IMR-90 (cell line): ENCODE results near the gene ITPKB. TPM values are rescaled to one million over a fixed set of nuclear protein-coding genes. Genes with fewer than 3 reads are reported as not detected.

Experiments used
- ATAC-seq: fragments of 200-7000 bp; cut with Tn5 transposase; 2 replicates; pipeline ENCODE4 v1.9.1; 2020; ENCODE audit warnings: low read depth, mild to moderate bottlenecking, moderate library complexity
- BruUV-seq: library from RNA; stranded (reverse); fragments of 400-500 nt; replicated peaks from 2 replicates; lab custom pipeline; 2021; lab: Mats Ljungman, UMichigan
- CTCF ChIA-PET: fragments of 300-600 bp; formaldehyde crosslinking; extraction: SDS; loops from one replicate; lab custom pipeline; 2021; ENCODE audit warnings: antibody characterized with exemption; lab: Yijun Ruan, JAX
- POLR2A ChIA-PET: fragments of 300-600 bp; sonication (Branson Sonifier 250); formaldehyde crosslinking; loops from one replicate; lab custom pipeline; 2022; ENCODE audit warnings: antibody characterized with exemption; ENCODE audit not compliant: unreplicated experiment; lab: Charles Lee
- DNase-seq: peaks from one replicate; pipeline ENCODE4 v3.0.0; 2013
- H2AFZ ChIP-seq: replicated peaks from 2 replicates; pipeline ENCODE3; 2013; ENCODE audit warnings: low read length, mild to moderate bottlenecking; ENCODE audit not compliant: poor library complexity
- H2AK5ac ChIP-seq: 2 replicates; pipeline ENCODE4 v1.6.1; 2013; ENCODE audit warnings: low read depth, low read length, inconsistent platforms
- H2AK9ac ChIP-seq: replicated peaks from 2 replicates; pipeline ENCODE3; 2013; ENCODE audit warnings: mild to moderate bottlenecking, low read depth, low read length, moderate library complexity; ENCODE audit not compliant: poor library complexity
- H2BK120ac ChIP-seq: 2 replicates; pipeline ENCODE4 v1.6.1; 2013; ENCODE audit warnings: low read depth, low read length, inconsistent platforms
- H2BK15ac ChIP-seq: 3 replicates; pipeline ENCODE4 v1.6.1; 2013; ENCODE audit warnings: low read depth, low read length, inconsistent platforms
- H2BK20ac ChIP-seq: 2 replicates; pipeline ENCODE4 v1.6.1; 2013; ENCODE audit warnings: low read depth, mild to moderate bottlenecking, inconsistent platforms, low read length, moderate library complexity
- H2BK5ac ChIP-seq: 2 replicates; pipeline ENCODE4 v1.6.1; 2013; ENCODE audit warnings: mild to moderate bottlenecking, low read depth, low read length, inconsistent platforms; ENCODE audit not compliant: poor library complexity, severe bottlenecking
- H3K14ac ChIP-seq: replicated peaks from 2 replicates; pipeline ENCODE4 v1.6.1; 2013; ENCODE audit warnings: low read depth, low read length, inconsistent platforms
- H3K18ac ChIP-seq: 2 replicates; pipeline ENCODE4 v1.6.1; 2013; ENCODE audit warnings: low read depth, low read length, control low read depth
- H3K23ac ChIP-seq: 2 replicates; pipeline ENCODE4 v1.6.1; 2013; ENCODE audit warnings: low read depth, low read length, inconsistent platforms
- H3K27ac ChIP-seq: 2 replicates; pipeline ENCODE4 v1.5.1; 2013; ENCODE audit warnings: mild to moderate bottlenecking, control low read depth, low read length; ENCODE audit not compliant: insufficient read depth
- H3K27me3 ChIP-seq: 2 replicates; pipeline ENCODE4 v1.6.1; 2013; ENCODE audit warnings: low read length; ENCODE audit not compliant: control insufficient read depth, insufficient read depth
- H3K36me3 ChIP-seq: 2 replicates; pipeline ENCODE4 v1.6.1; 2013; ENCODE audit warnings: low read length, mixed read lengths; ENCODE audit not compliant: control insufficient read depth, insufficient read depth
- H3K4ac ChIP-seq: 2 replicates; pipeline ENCODE4 v1.6.1; 2013; ENCODE audit warnings: low read depth, low read length, inconsistent platforms
- H3K4me1 ChIP-seq: 2 replicates; pipeline ENCODE4 v1.6.1; 2013; ENCODE audit warnings: low read length, mixed read lengths; ENCODE audit not compliant: control insufficient read depth, insufficient read depth
- H3K4me2 ChIP-seq: 2 replicates; pipeline ENCODE4 v1.6.1; 2013; ENCODE audit warnings: low read depth, mild to moderate bottlenecking, control low read depth, low read length, moderate library complexity
- H3K4me3 ChIP-seq: 2 replicates; pipeline ENCODE4 v1.5.1; 2013; ENCODE audit warnings: low read depth, mild to moderate bottlenecking, control low read depth, low read length, moderate library complexity; ENCODE audit not compliant: insufficient read depth
- H3K56ac ChIP-seq: 2 replicates; pipeline ENCODE4 v1.6.1; 2013; ENCODE audit warnings: low read length, inconsistent platforms; ENCODE audit not compliant: insufficient read depth; ENCODE audit errors: extremely low read depth
- H3K79me1 ChIP-seq, 2 experiments: 2 replicates each; pipeline ENCODE4 v1.6.1; 2013; ENCODE audit warnings: low read length in 2 of 2, inconsistent platforms in 1 of 2, low read depth in 1 of 2
- H3K9ac ChIP-seq: 2 replicates; pipeline ENCODE4 v1.6.1; 2013; ENCODE audit warnings: low read depth, low read length, control low read depth
- H3K9me1 ChIP-seq: 2 replicates; pipeline ENCODE4 v1.6.1; 2013; ENCODE audit warnings: low read length, inconsistent platforms; ENCODE audit not compliant: insufficient read depth
- H3K9me3 ChIP-seq: 2 replicates; pipeline ENCODE4 v1.6.1; 2013; ENCODE audit warnings: low read length; ENCODE audit not compliant: control insufficient read depth, insufficient read depth
- H4K20me1 ChIP-seq: 2 replicates; pipeline ENCODE4 v1.6.1; 2013; ENCODE audit warnings: low read length, inconsistent platforms; ENCODE audit not compliant: insufficient read depth
- H4K5ac ChIP-seq: 2 replicates; pipeline ENCODE4 v1.6.1; 2013; ENCODE audit warnings: mild to moderate bottlenecking, low read depth, low read length, control low read depth
- H4K8ac ChIP-seq, 2 experiments: 2 replicates each; pipeline ENCODE4 v1.6.1; 2013; ENCODE audit warnings: low read depth in 2 of 2, low read length in 2 of 2, control low read depth in 1 of 2, inconsistent platforms in 1 of 2
- H4K91ac ChIP-seq: 2 replicates; pipeline ENCODE4 v1.6.1; 2013; ENCODE audit warnings: low read depth, low read length, inconsistent platforms; ENCODE audit not compliant: insufficient read depth
- BHLHE40 ChIP-seq: fragments of 150-350 bp; IDR thresholded peaks from 2 replicates; pipeline ENCODE4 v1.6.1; 2016; ENCODE audit warnings: mild to moderate bottlenecking, low read depth, low read length
- CEBPB ChIP-seq: IDR thresholded peaks from 2 replicates; pipeline ENCODE4 v1.6.1; 2012; ENCODE audit warnings: low read depth, low read length, improper control_type of control experiment
- CHD1 ChIP-seq: IDR thresholded peaks from 2 replicates; pipeline ENCODE4 v1.6.1; 2012; ENCODE audit warnings: low read depth, low read length, improper control_type of control experiment
- CTCF ChIP-seq: conservative IDR thresholded peaks from 2 replicates; pipeline ENCODE4 v1.5.1; 2012; ENCODE audit warnings: mild to moderate bottlenecking, low read depth, low read length, improper control_type of control experiment
- FOS ChIP-seq: fragments of 150-350 bp; IDR thresholded peaks from 2 replicates; pipeline ENCODE4 v1.6.1; 2016; ENCODE audit warnings: low read depth, low read length
- MAFK ChIP-seq: IDR thresholded peaks from 2 replicates; pipeline ENCODE4 v1.6.1; 2012; ENCODE audit warnings: low read depth, low read length, improper control_type of control experiment
- MAZ ChIP-seq: IDR thresholded peaks from 2 replicates; pipeline ENCODE4 v1.6.1; 2012; ENCODE audit warnings: low read depth, mild to moderate bottlenecking, low read length, improper control_type of control experiment, moderate library complexity, borderline replicate concordance
- MXI1 ChIP-seq: IDR thresholded peaks from 2 replicates; pipeline ENCODE4 v1.6.1; 2012; ENCODE audit warnings: low read depth, mild to moderate bottlenecking, low read length, moderate library complexity, borderline replicate concordance
- NFE2L2 ChIP-seq: fragments of 150-350 bp; IDR thresholded peaks from 2 replicates; pipeline ENCODE4 v1.6.1; 2016; ENCODE audit warnings: low read depth, mild to moderate bottlenecking, low read length
- POLR2A ChIP-seq: IDR thresholded peaks from 2 replicates; pipeline ENCODE4 v1.6.1; 2012; ENCODE audit warnings: mild to moderate bottlenecking, low read depth, low read length
- RAD21 ChIP-seq: IDR thresholded peaks from 2 replicates; pipeline ENCODE4 v1.6.1; 2012; ENCODE audit warnings: low read length, improper control_type of control experiment
- RCOR1 ChIP-seq: IDR thresholded peaks from 2 replicates; pipeline ENCODE4 v1.6.1; 2012; ENCODE audit warnings: mild to moderate bottlenecking, low read length, improper control_type of control experiment; ENCODE audit not compliant: insufficient replicate concordance
- RFX5 ChIP-seq: IDR thresholded peaks from 2 replicates; pipeline ENCODE4 v1.8.0; 2012; ENCODE audit warnings: low read depth, mild to moderate bottlenecking, low read length, moderate library complexity
- SMC3 ChIP-seq: fragments of 150-350 bp; IDR thresholded peaks from 2 replicates; pipeline ENCODE4 v1.6.1; 2016; ENCODE audit warnings: low read depth, mild to moderate bottlenecking, antibody characterized with exemption, low read length, moderate library complexity
- USF2 ChIP-seq: fragments of 150-350 bp; IDR thresholded peaks from 2 replicates; pipeline ENCODE4 v1.6.1; 2017; ENCODE audit warnings: mild to moderate bottlenecking, antibody characterized with exemption, low read length, low read depth
- WGBS, 2 experiments: methylation state at CpG; one replicate each; pipeline versions ENCODE4 v1.1.5 to v1.1.7; 2013; ENCODE audit warnings: missing lambda C conversion rate in 2 of 2; ENCODE audit not compliant: insufficient read length in 1 of 2; ENCODE audit errors: extremely low coverage in 2 of 2; 5-methylcytosine and 5-hydroxymethylcytosine counted together
- dilution Hi-C: fragments of 300-500 bp; cut with HindIII; formaldehyde crosslinking; loops from one replicate; pipeline ENCODE4 v1.14.3; 2018; ENCODE audit warnings: low sequenced_read_pairs; ENCODE audit not compliant: unreplicated experiment
- in situ Hi-C: fragments of 300-500 bp; cut with MboI; formaldehyde crosslinking; loops from 3 replicates; pipeline ENCODE4 v1.14.3; 2019; ENCODE audit warnings: low sequenced_read_pairs, inconsistent platforms, mixed read lengths
- intact Hi-C: fragments of 100-400 bp; cut with micrococcal nuclease; formaldehyde crosslinking; loops from 2 replicates; pipeline ENCODE4 v1.10.0; 2022
- polyA plus RNA-seq, 3 experiments: library from polyadenylated mRNA; depleted of rRNA; stranded (reverse); fragments of >200 nt; gene quantifications; 2 replicates each; pipeline ENCODE4 v1.2.3, GENCODE V29; 2012; ENCODE audit warnings: low replicate concordance in 1 of 3
- total RNA-seq: library from RNA; depleted of rRNA; stranded (reverse); fragments of >200 nt; gene quantifications from 2 replicates; pipeline ENCODE4 v1.2.3, GENCODE V29; 2012
- TF ChIP-seq, protein P1 (sequence below): fragments of 150-350 bp; IDR thresholded peaks from 2 replicates; pipeline ENCODE4 v1.6.1; 2016; ENCODE audit warnings: low read depth, mild to moderate bottlenecking, low read length, moderate library complexity, borderline replicate concordance

The ITPKB gene
- total and polyA plus RNA-seq, 2 of the 4 experiments (the other 2 are of a cell fraction) = 0.72 to 1.4 TPM

DNA sequence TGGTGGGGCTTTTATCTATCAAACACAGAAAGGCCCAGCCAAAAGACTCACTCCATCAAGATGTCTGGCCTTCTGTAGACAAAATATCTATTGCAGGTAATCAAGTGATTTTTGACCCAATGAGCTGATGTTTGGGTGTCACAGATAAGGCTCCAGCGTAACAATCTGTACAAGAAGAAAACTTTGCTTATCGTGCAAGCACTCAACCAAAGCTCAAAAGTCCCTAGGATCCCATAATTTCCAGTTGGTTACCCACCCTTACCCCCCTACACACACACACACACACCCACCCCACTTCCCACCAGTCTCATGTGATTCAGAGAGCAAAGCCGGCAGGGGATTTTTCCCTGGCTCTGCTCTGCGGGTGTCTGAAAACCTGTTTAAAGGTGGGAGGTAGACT is 5.8 kb downstream of the ITPKB start:
- intact Hi-C loops = no loop called here
- peaks cover 10% of the 10 kb centered on the region; the same call in 1 of the 2 replicates for H3K36me3 ChIP-seq
- no peak overlapping the region for H3K4me2 ChIP-seq
- no peak overlapping the region for H2AFZ ChIP-seq
- H4K5ac ChIP-seq = no peak overlapping the region
- H2BK15ac ChIP-seq = no peak overlapping the region
- peaks cover 2% of the 10 kb centered on the region; the same call in 1 of the 2 replicates for H3K4me1 ChIP-seq
- DNase-seq (no peak), ATAC-seq (no peak)
- H4K8ac ChIP-seq = no peak overlapping the region
- no peak overlapping the region for H3K56ac ChIP-seq
- H3K9me1 ChIP-seq = no peaks in the 10 kb centered on the region
- ChIA-PET POLR2A (no interaction called here), CTCF (no interaction called here)
- no peak overlapping the region for H3K4me3 ChIP-seq
- H3K18ac ChIP-seq = no peak overlapping the region
- H2BK120ac ChIP-seq = no peak overlapping the region
- no peaks in the 10 kb centered on the region; a peak in 2 of 4 replicates for H3K79me1 ChIP-seq
- H4K20me1 ChIP-seq = no peaks in the 10 kb centered on the region; the same call in 1 of the 2 replicates
- H2AK5ac ChIP-seq = no peak overlapping the region
- no peak overlapping the region for H3K23ac ChIP-seq
- BruUV-seq = no TSS peak
- no peak for TF ChIP-seq MXI1
- no peak for TF ChIP-seq POLR2A
- no peak for TF ChIP-seq CTCF
- TF ChIP-seq RCOR1 = no peak
- no peak for TF ChIP-seq CEBPB
- TF ChIP-seq MAZ = no peak
- no peak for TF ChIP-seq NFE2L2
- TF ChIP-seq RFX5 = no peak
- TF ChIP-seq SMC3 = no peak
- no peak for TF ChIP-seq FOS
- TF ChIP-seq MAFK = no peak
- no peak for TF ChIP-seq BHLHE40
- TF ChIP-seq RAD21 = no peak
- no peak for TF ChIP-seq USF2
- TF ChIP-seq CHD1 = no peak
- TF ChIP-seq, protein P1, sequence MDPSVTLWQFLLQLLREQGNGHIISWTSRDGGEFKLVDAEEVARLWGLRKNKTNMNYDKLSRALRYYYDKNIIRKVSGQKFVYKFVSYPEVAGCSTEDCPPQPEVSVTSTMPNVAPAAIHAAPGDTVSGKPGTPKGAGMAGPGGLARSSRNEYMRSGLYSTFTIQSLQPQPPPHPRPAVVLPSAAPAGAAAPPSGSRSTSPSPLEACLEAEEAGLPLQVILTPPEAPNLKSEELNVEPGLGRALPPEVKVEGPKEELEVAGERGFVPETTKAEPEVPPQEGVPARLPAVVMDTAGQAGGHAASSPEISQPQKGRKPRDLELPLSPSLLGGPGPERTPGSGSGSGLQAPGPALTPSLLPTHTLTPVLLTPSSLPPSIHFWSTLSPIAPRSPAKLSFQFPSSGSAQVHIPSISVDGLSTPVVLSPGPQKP = no peak
- no peak overlapping the region for H3K14ac ChIP-seq
- no peak overlapping the region for H2BK20ac ChIP-seq
- dilution Hi-C loops = no loop called here
- no peak overlapping the region for H2AK9ac ChIP-seq
- no peak overlapping the region for H4K91ac ChIP-seq
- H3K9me3 ChIP-seq = no peaks in the 10 kb centered on the region
- no peaks in the 10 kb centered on the region; the same call in 1 of the 2 replicates for H3K27me3 ChIP-seq
- H3K9ac ChIP-seq = no peak overlapping the region
- no peak overlapping the region for H2BK5ac ChIP-seq
- no peak overlapping the region for H3K4ac ChIP-seq
- H3K27ac ChIP-seq = no peak overlapping the region
- in situ Hi-C loops = loop anchor here (10.0 kb wide), 1 partner anchor 99 kb away; no protein-coding TSS in a partner anchor
- WGBS, 2 experiments = 82% methylated on average over 2 of the region's 4 CpGs; no CpG with 5 or more reads in 1 of the 2 experiments
